Kidney tubule cell (primary cell): ENCODE results near the gene AHNAK.
"Not testable (repeated sequence)": the region's sequence is repeated elsewhere in the genome, so short reads cannot be mapped to it uniquely, and the experiment has no call there.

Source experiments
- DNase-seq: peaks from one replicate; pipeline ENCODE4 v3.0.0-alpha.2; 2018; ENCODE audit warnings: low spot score

AHNAK gene

GRCh38 chr11:62546244-62546928 lies at the start of gene AHNAK:
Gene AHNAK (minus strand): TSS chr11:62546806. CDS start chr11:62536098, 10,708 bp downstream.
- peak; percentile 78 for DNase-seq

- DNase-seq: no peak
Observed at GRCh38 chr11:62595124-62595523, 48.5 kb upstream of the AHNAK start.

- peak; percentile 72 for DNase-seq
Observed at GRCh38 chr11:62593434-62594044, 46.9 kb upstream of the AHNAK start.

- no peak for DNase-seq
Observed at GRCh38 chr11:62592989-62593421, 46.4 kb upstream of the AHNAK start.

GRCh38 chr11:62592146-62592815 lies 45.7 kb upstream of the AHNAK start:
- DNase-seq: no peak

GRCh38 chr11:62591448-62592145 lies 45.0 kb upstream of the AHNAK start, which contains the start of gene TUT1:
Gene TUT1 (minus strand): TSS chr11:62591523. CDS start chr11:62591485, 38 bp downstream.
- peak; percentile 99 for DNase-seq

GRCh38 chr11:62588966-62589637 lies 42.5 kb upstream of the AHNAK start:
- peak; percentile 20 for DNase-seq

- DNase-seq: not testable (repeated sequence)
Observed at GRCh38 chr11:62585356-62585755, 38.8 kb upstream of the AHNAK start.

GRCh38 chr11:62581735-62582134 lies 35.1 kb upstream of the AHNAK start:
- not testable (repeated sequence) for DNase-seq

GRCh38 chr11:62580959-62581715 lies 34.5 kb upstream of the AHNAK start:
- DNase-seq: no peak

- peak; percentile 65 for DNase-seq
Observed at GRCh38 chr11:62579252-62579651, 32.6 kb upstream of the AHNAK start.

GRCh38 chr11:62578541-62578940 lies 31.9 kb upstream of the AHNAK start:
- no peak for DNase-seq

GRCh38 chr11:62577046-62577714 lies 30.6 kb upstream of the AHNAK start:
- no peak for DNase-seq

- no peak for DNase-seq
Observed at GRCh38 chr11:62575837-62576236, 29.2 kb upstream of the AHNAK start.

- no peak for DNase-seq
Observed at GRCh38 chr11:62575156-62575555, 28.6 kb upstream of the AHNAK start.

GRCh38 chr11:62574363-62575071 lies 27.9 kb upstream of the AHNAK start:
- DNase-seq: no peak

- DNase-seq: peak; percentile 100
Observed at GRCh38 chr11:62573592-62574362, 27.2 kb upstream of the AHNAK start, which contains the start of gene EEF1G. Gene EEF1G (minus strand): TSS chr11:62573891. CDS start chr11:62573842, 49 bp downstream.

GRCh38 chr11:62573006-62573591 lies 26.5 kb upstream of the AHNAK start:
- peak; percentile 28 for DNase-seq
